HG03135 (cell line): Measurements from ENCODE around the gene ERCC4.
"Not testable (repeated sequence)": the region's sequence is repeated elsewhere in the genome, so short reads cannot be mapped to it uniquely, and the experiment has no call there.

Experiments
- ATAC-seq: cut with Tn5 transposase; IDR thresholded peaks from one replicate; pipeline ENCODE4 v1.9.1; 2021; ENCODE audit warnings: mild to moderate bottlenecking, moderate library complexity; ENCODE audit not compliant: unreplicated experiment

The ERCC4 gene

DNA sequence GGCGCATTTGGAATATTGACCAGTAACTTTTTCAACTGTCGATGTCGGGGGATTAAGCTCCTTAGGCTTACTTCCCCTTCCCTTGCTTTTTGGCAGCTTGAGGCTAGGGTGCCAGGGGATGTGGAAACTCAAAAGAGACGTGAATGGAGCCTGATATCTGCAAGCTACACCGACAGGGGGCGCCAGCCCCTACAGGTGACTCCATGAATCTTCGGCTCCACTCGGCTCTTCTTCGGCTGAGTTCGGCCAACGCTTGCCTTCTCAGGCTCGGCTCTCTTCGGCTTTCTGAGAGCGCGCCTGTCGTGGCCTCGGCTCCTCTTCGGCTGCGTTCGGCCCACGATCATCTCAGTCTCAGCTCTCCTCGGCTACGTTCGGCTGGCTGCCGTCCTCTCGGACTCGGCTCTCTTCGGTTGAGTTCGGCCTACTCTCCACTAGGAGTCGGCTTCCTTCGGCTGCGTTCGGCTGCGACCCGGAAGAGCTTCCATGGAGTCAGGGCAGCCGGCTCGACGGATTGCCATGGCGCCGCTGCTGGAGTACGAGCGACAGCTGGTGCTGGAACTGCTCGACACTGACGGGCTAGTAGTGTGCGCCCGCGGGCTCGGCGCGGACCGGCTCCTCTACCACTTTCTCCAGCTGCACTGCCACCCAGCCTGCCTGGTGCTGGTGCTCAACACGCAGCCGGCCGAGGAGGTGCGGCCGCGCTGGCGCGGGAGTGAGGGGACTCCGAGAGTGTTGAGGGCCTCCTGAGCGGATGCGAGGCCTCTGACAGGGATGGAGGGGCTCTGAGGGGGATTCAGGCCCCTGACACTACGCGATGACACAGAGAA is at the start of gene ERCC4:
Gene ERCC4 (plus strand): TSS at position 472 of the 827 bp plus-strand sequence. CDS start 12 bp downstream, at position 484.
- ATAC-seq = peak; percentile 97

DNA sequence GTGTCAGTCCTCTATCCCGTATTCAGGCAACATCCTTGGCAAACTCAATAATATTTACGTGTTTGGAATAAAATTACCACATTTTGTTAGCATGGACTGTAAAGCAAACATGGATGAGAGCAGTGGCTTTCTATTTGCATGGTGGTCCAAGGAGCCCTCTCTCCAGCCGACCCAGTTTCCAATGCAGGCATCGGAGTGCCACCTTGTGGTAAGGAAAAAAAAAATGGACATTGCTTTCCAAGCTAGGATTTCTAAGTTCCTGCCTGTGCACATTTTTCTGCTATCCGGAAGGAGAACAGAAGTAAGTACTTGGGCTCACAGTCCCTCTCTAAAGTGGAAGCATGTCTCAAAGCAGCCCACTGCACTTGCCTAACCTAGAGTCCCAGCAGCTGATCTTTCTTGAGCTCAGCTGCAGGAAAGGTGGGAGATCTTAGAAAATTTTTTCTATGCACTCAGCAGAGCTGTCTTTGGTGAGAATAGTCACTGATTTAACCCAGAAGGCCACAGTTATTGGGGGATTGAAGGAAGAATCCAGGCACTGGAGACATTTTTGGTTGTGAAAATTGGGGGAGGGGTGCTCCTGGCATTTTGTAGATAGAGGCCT is 46.0 kb upstream of the ERCC4 start:
- no peak for ATAC-seq

DNA sequence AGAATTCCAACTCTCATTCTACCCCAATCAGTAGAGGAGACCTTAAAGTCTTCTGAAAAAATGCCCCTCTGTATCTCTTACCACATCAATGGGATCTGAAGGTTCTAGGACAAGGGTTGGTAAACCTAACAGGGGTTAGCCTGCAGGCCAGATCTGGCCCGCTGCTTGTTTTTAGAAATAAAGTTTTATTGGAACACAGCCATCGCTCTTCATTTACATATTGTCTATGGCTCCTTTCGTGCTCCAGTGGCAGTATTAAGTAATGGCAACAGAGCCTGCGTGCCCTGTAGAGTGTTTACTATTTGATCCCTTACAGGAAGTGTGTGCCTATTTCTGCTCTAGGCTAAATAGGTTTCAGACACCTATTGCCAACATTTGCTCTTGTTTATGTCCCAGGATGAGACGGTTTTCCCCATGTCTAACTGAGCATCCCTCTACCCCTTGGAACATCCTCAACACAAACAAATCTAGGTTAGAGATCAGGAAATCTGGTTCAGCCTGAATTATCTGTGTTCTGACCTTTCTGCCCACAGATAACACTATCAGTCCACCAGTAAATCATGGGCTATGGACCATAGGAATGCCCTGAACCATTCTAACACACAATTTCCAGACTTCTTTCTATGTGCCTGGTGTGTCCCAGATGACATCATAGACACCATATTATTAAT is 44.2 kb upstream of the ERCC4 start:
- no peak for ATAC-seq

DNA sequence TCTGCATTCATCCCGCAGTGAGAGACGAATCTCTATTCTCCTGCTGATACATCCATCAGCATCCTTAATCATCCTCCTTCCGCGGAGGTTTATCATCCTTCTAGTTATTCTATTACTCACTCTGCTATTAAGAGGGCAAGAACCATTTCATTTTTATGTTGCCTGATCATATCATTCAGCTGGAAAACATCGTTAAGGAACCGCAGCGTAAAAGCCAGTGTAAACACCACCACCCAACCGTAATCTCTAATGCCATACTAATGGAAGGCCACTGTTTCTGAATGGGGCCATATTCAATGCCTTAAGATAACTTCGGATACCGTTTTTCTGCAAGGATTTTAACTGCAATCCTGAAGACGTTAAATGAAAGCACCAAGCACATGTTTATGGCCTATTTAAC is 36.7 kb upstream of the ERCC4 start:
- no peak for ATAC-seq

DNA sequence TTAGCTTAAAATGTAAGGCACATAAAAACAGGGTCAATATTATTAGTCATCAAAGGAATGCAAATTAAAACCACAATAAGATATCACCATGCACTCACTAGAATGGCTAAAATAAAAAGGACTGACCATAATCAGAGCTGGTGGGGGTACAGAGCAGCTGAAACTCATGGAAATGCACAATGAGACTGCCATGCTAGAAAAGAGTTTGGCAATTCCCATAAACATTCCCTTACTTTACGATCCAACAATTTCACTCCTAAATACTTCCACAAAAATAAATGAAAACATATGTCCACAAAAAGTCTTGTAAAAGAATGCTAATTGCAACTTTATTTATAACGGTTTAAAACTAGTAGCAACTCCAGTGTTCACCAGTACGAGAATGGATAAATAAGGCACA is 36.1 kb upstream of the ERCC4 start:
- ATAC-seq = no peak

DNA sequence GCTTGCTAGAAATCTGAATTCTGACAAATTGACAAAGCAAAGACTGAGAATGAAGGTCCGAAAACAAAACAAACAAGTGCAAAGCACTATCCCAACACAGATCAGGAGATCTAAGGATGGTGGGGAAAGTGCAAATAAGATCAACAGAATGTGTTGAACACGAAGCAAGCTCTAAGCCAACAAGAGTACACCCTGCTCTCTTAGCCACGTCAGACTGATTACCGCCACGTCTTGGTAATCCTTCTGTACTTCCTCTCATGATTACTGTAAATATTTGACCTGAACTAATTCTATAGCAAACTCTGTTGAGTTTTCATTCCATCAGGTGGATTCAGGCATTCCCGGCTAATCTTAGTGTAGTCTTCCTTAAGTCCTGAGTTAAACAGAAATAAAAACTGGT is 34.3 kb upstream of the ERCC4 start:
- no peak for ATAC-seq

DNA sequence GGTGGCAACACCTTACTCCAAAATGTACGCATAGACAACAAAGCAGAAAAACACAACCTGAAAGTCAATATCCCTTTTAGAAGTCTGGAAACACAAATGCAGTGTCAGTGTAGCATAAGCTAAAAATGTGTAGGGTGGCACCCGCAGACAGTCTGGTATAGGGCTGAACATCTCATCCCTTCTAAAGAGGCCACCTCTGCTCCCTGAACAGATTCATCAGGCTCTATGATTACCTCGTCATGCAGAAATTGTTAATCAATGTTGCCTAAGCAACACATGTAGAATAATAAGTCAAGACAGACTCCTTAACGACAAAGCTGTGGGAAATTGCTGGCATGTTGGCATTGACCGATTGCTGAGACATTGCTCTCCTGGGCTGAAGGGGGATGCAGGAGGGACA is 33.3 kb upstream of the ERCC4 start:
- no peak for ATAC-seq

DNA sequence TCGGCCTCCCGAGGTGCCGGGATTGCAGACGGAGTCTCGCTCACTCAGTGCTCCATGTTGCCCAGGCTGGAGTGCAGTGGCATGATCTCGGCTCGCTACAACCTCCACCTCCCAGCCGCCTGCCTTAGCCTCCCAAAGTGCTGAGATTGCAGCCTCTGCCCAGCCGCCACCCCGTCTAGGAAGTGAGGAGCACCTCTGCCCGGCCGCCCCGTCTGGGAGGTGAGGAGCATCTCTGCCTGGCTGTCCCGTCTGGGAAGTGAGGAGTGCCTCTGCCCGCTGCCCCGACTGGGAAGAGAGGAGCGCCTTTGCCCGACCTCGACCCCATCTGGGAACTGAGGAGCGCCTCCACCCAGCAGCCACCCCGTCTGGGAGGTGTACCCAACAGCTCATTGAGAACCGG is 30.6 kb upstream of the ERCC4 start:
- ATAC-seq = not testable (repeated sequence)

DNA sequence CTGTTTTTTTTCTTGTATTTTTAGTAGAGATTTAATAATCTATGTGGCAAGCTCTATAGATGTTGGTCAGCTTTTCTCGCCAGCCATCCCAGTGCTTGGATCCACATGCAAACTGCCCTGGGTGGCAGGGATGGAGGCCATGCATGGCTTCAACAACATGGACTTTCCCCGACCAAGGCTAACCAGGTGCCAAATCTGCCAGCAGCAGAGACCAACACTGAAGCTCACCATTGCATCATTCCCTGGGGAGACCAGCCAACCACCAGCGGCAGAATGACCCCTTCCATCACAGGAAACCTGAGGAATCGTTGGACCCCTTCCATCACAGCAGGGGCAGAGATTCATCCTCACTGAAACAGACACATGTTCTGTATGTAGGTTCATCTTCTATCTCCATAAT is 27.7 kb upstream of the ERCC4 start:
- ATAC-seq = no peak

DNA sequence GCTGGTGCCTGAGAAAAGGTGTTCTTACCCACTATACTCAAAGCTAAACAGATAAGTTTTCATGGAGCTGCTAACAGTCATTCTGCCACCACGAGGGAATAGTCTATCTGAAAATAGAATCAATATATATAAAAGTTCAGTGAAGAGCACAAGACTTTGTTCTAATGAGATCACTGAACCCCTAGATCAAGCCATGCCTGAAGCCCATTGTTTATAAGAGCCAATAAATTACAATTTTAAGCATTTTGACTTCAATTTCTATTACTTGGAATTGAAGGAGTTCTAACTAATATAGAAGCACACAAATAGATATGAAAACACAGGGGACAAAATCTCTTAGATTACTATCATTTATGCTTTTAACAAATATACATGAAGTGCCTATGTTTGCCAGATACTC is 24.4 kb upstream of the ERCC4 start:
- no peak for ATAC-seq

DNA sequence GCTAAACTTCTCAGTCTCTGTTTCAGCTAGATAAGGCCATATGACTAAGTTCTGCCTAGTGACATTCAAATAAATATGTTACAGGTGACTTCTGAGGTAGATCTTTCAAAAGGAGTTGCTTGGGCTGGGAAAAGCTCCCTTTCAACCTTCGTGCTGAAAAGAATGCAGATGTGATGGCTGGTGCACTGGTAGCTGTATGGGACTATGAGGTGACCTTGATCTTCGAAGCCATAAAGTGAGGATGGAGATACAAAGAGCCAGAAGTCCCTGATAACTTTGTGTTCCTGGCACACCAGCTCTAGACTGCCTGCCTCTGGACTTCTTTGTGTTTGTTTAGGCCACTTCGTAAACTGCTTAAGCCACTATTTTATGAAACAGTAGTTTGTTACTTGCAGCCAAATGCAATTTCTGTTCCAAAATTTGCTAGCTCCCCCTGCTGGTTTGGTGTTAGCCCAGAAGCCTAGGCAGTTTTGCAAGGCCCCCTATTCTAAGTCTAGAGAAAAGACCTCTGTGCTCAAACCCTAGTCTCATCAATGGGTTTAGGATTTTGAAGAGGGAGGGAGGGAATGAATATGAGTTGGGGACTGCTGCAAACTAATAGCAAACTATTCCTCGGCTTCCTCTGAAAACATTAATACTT is 23.3 kb upstream of the ERCC4 start:
- ATAC-seq = no peak

DNA sequence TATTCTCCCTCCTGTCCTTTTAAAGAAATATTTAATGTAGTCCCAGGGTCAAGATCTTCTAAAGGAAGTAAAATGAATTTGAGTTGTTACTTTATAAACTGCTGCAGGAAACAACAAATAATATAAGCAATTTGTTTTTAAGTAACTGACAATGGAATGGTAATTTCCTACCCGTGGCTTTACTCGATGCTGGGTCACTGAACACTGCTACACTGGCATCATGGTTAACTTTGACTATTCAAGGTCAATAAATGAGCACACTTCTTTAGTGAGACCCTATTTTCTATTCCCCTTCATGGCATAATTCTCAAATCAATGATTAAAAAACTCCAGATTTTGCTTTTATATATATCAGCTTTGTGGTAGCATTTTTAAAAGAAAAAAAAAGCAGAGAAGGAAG is 22.1 kb upstream of the ERCC4 start:
- ATAC-seq = no peak

DNA sequence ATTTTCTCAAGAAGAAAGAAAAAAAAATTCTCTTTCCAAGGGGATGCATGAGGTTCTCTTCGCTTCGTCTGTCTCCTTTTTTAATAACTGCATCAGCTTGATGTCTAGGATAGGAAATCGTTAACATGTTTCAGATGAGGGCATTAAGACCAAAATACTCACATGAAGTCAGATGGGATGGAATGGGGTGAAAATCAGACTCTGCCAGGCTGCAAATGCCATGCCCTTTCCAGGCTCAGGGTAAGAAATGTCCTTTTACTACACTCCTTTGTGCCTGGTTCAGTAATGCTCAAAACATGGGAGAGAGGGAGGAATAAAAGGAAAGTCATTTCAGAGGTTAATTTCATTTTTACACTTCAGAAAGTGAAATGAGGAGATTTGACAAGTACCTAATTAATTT is 21.7 kb upstream of the ERCC4 start:
- no peak for ATAC-seq

DNA sequence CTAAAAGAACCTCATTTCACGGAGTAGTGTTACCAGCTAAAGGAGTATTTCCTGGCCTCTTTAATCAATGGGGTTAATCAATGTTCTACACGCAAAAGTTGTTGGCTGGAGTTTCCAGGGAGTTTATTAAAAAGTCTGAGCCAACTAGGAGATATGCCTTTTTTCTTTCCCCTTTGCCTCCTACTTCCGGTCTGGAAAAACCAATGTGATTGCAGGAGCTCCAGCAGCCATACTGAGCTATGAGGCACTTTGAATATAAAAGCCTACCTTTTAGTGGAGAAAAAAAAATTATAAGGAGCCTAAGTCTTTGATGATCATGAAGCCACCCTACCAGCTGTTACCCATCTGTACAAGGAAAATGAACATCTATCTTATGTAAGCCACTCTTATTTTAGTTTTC is 17.9 kb upstream of the ERCC4 start:
- ATAC-seq = no peak

DNA sequence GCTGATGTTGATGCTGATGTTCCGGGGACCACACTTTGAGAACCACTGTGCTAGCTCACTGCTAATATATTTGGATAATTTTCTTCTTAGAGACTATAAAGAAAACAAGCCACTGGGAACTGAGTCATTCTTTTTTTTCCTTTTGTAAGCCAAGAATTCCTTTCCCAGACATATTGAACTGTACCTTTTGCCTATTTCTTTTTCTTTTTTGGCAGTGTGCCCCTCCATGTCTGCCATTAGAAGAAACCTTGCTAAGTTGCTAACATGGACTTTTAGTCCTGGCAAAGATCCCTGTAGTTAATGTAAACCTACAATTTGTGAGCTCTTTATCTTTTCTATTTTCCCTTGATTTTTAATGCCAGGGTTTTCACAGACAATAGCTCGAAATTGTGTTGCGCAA is 17.3 kb upstream of the ERCC4 start:
- ATAC-seq = no peak

DNA sequence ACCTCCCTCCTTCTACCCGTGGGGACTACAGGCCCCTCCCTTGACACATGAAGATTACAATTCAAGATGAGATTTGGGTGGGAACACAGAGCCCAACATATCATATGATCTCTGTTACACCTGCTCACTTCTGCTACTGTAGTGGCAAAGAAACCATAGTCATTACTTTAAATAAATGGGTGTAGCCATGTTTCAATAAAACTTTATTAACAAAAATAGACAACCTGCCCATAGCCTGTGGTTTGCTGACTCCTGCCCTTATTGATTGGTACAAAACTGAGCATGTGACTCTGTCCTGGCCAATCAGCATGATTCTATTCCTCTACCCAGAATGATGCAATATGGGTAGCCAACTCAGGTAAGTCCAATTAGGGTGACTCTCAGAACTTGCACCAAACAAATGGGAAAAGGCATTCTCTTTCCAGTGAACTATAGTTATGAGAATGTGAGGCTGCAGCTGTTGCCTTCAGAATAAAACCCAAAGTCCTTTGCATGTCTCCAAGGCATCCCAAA is 15.7 kb upstream of the ERCC4 start:
- no peak for ATAC-seq

DNA sequence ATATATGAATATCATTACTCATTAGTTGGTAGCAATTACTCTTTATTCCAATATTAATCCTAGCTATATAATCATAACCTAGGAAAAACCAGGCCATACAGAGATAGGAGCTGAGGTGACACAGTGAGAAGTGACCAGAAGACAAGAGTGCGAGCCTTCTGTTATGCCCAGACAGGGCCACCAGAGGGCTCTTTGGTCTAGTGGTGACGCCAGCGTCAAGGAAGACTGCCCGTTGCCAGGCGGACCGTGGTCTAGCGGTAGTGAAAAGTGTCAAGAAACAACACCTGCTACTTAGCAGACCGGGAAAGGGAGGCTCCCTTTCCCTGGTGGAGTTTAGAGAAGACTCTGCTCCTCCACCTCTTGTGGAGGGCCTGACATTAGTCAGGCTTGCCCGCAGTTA is 15.1 kb upstream of the ERCC4 start:
- not testable (repeated sequence) for ATAC-seq

DNA sequence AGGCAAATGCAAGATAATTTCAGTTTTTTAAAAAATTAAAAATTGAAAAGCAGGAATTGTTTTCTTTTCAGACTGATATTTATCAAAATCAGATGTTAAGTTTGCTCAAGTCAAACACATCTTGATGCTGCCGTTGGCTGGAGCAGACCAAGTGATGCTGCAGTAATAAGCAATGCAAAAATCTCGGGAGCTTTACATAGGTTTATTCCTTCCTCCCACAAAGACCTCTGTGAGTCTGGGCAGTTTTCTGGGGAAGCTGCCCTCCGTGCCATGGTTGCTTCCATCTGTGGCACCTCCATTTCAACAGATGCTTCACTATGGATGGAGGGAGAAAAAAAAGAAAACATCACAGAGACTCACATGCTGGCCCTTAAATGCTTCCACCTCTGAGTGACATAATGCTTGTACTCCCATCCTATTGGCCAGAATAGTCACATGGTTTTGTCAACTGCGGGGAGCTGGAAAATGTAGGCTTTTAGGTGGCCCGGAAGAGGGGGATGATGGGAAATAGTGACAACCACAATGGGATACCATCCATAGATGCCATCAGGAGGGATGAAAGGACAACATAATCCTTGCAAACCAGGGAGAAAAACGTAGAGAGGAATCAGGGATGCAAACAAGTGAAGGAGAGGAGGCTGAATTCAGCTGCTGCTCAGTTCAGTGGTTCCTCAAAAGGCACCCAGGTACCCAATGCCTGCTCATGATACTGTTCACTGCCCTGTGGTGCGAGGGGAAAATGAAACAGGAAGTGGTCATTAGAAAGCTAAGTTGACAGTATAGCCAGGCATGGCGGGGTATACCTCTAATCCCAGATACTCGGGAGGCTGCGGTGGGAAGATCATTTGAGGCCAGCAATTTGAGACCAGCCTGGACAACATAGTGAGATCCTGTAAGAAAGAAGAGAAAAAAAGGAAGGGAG is 13.5 kb upstream of the ERCC4 start:
- no peak for ATAC-seq

DNA sequence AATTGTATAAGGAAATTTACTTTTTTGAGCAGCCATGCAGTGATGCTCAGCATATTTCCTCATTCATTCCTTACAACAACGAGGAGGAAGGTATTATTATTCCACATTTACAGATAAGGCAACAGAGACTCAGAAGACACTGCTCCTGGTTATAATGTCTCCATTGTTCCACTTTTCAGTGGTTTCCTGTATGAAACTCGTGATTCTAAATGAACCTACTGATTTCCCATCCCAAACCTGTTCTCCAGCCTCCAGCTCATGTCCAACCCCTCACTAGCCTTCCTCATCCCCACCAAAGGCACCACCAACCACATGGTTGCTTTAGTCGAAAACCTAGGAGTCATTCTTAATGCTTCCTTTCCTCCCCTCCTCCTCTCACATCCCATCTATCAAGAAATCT is 12.5 kb upstream of the ERCC4 start:
- ATAC-seq = no peak

DNA sequence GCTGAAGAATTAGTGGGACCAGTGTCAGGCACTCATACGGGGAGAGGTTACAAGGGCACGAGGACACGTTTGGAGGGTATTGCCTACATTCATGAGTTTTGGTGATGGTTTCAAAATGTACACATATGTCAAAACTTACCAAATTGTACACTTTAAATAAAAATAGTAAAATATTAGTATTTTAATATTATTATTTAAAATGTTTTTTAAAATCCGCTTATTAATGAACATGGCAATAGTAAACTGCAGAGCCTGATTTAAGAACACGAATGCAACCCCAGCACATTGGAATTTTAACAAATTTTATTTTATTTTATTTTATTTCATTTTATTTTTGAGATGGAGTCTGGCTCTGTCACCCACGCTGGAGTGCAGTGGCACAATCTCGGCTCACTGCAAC is 10.9 kb upstream of the ERCC4 start:
- no peak for ATAC-seq
